GM19438 (cell line): ENCODE measurements around the gene CSRP1.
"Not testable (repeated sequence)": the region's sequence is repeated elsewhere in the genome, so short reads cannot be mapped to it uniquely, and the experiment has no call there.

ENCODE experiments used
- ATAC-seq: cut with Tn5 transposase; IDR thresholded peaks from one replicate; pipeline ENCODE4 v1.9.1; 2021; ENCODE audit warnings: low read depth; ENCODE audit not compliant: unreplicated experiment

The CSRP1 gene

DNA sequence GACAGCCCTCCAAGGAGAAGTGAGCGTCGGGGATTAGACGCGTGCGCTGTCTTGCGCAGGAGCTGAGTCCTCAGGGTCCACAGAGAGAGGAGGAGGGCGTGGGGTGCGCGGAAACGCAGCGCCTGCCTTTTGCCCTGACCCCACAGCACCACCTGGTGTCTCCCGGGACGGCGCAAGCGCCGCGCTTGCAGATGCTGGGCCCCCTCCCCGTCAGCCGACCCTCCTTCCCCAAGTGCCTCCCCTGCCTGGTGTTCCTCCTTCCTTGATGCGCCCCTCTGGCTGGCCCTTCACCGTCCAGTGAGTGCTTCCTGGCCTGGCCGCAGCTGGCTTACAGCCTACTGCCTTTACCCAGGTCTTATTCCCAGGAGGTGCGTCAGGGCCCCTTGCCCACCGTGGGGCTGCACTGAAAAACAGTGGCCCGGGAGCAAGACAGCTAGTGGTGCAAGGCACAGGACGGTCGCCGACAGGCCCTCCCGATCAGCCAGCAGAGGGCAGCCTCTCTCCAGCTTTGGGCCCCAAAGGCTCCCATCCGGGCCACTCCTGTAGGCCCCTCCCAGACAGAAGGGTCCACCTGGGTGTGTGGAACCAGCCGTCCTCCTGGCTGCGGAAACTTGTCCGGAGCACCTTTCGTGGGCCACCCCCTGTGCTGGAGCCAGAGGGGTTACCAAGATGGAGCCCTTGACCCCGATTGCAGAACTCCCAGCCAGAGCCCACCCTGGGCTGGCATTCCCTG is 25.0 kb downstream of the CSRP1 start:
- peak; percentile 67 for ATAC-seq

DNA sequence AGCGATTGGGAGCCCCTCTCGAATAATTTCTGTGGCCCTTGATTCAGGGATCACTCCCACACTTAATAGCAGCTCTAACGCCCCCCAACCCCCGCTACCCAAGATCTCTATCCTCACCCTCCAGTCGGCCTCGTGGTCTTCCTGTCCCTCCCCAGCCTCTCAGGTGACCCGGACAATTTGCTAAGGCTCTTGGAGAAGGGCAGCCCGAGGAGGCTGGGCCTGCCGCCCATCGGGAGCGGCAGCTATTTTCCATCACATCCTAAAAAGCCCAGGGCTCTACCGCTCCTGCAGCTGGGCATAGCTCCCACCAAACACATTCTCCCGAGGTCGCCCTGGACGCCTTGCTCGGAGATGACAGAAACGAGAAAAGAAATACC is 25.9 kb downstream of the CSRP1 start:
- no peak for ATAC-seq

DNA sequence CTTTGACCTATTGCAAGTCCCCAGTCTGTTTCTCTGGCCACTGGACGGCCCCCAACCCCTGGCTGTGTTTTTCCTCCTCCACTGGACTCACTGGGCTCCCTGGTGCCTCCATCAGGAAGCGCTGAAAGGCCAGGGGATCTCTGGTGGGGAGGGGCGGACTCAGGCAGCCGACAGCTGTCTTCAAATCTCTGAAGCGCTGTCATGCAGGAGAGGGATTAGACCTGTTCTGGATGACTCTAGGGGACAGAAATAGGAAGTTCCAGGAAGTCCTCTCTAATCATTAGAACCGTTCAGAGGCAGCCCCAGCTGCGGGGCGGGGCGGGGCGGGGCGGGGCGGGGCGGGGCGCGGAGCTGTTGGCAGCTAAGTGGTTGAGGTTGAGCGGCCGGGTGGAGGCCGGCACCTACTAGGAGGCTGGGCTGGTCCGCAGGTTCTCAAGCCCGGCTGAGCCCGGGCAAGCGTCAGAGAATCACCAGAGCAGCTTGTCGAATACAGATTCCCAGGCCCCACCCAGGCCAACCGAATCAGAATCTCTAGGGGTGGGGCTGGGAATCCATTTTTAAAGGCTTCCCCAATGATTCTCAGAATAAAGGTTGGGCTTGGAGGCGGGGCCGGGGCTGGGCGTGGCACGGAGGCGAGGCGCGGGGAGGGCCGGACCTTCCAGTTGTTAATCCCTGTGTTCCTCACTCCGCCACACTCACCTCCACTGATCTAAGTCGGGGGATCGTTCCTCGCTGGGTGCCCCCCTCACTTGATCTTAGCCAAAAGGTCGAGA is 26.5 kb downstream of the CSRP1 start:
- ATAC-seq, result peak; percentile 60

DNA sequence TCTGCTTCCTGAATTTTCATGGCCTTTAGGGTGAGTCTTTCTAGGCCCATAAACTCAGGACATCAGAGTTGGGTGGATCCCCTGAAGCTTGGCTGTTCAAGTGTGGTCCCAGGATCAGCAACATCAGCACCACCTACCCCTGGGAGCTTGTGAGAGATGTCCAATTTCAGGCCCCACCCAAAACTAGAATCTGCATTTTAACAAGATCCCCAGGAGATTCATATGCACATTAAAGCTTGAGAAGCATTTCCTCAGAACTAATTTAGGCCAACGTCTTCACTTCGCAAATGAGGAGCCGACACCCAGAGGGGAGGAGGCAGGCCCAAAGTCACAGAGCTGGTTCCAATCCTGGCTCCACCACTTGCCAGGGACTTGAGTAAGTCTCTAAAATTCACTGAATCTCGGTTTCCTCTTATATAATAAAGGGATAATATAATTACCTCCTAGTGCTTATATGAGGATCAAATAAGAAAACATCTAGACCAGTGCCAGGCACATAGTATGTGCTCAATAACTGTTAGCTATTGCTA is 27.7 kb downstream of the CSRP1 start:
- ATAC-seq, result no peak

DNA sequence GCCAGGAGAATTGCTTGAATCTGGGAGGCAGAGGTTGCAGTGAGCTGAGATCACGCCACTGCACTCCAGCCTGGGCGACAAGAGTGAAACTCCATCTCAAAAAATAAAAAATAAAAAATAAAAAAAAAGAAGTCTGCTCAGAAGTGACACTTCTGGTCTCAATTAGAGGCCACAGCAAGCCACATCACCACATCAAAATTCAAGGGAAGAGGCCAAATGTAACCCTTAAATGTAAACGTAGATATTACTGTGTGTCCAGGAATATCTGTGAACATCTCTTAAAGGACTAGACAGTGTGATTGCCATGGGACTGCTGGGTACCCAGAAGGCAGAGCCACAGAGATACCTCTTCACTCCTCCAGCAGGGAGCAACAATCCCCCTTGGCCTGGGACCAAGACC is 28.3 kb downstream of the CSRP1 start:
- not testable (repeated sequence) for ATAC-seq

DNA sequence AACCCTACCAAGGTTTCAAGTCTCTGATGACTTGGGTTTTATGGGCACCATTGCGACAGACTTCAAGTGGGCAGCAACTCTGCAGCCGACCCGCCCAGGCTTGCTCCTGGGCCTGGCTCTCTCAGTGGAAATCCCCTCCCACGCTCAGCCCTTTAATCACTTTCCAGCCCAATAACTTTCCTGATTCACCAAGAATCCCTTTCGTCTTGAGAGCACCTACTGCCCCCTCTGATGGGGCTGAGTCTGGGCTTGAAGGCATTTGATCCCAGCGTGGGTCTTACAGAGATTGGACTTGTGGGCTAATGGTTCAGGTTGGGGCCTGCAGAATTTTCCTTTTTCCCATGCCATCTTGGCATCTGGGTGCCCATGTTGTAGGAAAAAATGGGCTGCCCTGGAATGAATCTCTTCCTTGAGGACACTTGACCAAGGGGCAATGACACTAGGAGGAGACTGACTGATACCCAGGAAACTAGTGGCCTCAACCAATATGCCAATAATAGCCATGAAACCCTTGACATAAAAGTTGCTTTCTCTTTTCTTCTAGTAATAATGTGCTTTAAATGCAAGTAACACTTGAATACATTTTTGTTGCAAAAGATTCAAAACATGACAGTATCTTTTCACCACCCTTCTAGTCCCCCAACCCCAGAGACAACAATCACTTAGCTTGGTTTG is 30.1 kb downstream of the CSRP1 start:
- no peak for ATAC-seq

DNA sequence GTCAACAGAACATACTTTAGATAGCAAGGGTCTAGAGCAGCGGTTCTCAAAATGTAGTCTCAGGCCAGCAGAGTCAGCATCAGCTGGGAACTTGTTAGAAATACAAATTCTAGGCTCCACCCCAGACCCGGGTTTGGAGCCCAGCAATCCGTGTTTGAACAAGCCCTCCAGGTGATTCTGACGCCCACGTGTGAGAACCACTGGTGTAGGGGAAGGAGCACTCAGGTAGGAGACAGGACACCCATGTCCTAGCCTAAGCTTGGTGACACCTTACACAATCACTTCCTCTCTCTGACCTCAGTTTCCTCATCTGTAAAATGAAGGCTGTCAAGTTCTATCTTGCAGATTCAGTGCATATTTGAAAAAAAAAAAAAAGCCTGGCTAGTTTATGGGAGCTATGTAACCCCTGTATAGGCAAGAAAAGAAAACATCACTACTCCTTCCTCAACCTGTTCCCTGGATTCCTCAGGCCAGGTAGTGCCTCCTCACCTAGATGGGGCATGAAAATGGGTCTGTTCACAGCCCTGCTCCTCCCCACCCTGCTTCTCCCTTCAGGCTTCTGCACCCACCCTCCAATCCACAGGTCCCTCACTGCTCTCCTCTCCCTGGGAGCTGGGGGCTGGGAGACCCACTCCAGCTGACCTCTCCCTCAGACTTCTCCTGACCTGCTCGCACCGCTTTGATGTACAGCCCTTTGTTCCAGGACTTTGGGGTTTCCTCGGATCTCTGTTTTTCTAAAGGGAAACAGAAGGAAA is 30.8 kb downstream of the CSRP1 start:
- no peak for ATAC-seq

DNA sequence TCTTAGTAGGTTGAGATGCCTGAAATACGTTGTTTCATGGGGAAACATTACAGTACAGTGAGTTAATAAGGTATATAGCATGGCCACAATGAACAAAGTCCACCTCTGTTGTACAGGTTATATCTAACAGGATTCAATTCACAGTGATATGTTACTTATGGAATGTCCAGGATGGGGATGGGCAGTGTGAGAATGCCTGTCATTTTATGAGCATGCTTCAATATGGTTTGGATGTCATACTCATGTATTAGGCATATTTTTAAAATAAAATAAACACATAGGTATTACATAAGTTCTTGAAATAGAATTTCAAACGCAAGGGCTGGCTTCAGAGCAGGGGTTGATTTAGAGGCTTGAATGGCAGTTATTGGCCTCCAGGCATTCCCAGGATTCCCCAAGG is 31.8 kb downstream of the CSRP1 start:
- ATAC-seq, result no peak

DNA sequence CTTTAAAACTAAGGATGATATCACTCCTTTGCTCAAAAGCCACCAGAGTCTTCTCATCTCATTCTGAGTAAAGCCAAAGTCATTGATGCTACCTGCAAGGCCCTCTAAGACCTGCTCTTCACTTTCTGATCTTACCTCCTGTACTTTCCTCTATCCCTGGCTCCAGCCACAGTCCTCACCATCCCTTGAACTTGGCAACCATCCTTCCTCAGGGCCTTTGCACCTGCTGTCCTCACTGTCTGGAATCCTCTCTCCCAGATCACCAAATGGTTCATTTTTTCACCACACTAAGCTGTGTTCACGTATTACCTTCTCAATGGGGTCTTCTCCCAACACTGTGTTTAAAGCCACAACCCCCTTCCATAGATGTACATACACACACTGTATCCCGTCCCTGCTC is 33.6 kb downstream of the CSRP1 start:
- no peak for ATAC-seq

DNA sequence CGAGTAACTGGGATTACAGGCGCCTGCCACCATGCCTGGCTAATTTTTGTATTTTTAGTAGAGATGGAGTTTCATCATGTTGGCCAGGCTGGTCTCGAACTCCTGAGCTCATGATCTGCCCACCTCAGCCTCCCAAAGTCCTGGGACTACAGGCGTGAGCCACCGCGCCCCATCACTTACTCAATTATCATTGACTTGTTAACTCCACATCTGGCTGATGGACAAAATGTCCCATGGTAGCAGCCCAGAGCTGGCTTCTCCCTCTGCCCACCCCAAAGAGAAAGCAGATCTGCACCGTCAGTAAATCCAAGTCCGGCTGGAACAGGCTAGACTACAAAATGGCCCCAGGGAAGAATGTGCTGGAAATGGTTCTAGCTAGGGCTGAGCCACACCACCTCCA is 34.6 kb downstream of the CSRP1 start:
- not testable (repeated sequence) for ATAC-seq

DNA sequence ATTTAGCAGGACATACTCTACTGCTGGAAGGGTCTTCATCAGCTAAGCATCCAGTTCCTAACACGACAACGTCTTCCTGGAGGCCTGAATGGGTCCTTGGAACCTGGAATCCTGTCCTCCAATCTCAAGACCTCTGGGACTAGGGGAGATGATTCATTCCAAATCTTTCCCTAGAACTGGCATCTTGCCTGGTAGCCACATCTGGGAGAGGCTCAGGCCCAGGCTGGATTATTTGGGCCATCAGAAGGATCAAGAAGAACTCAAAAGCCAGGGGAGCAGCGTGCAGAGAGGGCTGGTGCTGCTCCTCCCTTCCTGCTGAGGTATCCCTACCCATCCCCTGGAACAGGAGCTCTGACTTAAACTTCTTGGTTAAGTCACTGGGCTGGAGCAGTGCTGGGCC is 35.2 kb downstream of the CSRP1 start:
- no peak for ATAC-seq

DNA sequence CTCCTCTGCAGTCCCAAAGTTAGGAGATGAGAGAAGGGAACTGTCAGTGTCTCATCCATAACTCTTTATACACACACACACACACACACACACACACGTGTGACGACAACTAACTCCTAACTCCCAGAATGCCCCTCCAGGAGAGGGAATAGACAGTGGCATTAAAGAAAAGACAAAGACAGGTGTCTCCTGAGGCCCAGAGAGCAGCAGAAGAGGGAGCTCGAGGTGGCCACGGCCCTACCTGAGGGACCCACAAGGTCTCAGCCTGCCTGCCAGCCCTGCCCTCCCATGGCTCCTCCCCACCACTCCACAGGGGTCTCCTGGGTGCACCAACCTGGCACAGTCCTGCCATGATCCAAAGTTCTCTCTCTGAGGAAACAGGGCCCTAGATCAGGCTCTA is 36.3 kb downstream of the CSRP1 start:
- no peak for ATAC-seq

DNA sequence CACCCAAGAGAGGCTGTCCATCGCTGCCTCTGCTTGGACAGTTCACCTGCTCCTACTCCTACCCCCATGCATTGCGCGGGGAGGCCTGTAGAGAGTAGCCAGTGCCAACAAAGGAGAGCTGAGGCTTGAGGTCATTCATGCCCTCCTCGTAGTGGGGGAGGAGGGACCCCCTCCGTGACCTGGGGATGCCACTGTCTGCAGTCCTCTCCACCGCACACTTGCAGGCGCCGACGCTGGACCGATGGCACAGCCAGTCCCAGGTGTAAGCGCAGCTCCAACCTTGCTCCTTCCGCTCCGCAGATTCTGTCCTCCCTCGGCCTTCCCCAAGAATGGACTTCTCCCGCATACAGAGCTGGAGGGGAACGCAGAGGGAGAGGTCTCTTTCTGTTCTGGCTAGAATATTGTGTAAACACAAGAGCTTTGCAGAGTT is 37.3 kb downstream of the CSRP1 start:
- ATAC-seq, result no peak

DNA sequence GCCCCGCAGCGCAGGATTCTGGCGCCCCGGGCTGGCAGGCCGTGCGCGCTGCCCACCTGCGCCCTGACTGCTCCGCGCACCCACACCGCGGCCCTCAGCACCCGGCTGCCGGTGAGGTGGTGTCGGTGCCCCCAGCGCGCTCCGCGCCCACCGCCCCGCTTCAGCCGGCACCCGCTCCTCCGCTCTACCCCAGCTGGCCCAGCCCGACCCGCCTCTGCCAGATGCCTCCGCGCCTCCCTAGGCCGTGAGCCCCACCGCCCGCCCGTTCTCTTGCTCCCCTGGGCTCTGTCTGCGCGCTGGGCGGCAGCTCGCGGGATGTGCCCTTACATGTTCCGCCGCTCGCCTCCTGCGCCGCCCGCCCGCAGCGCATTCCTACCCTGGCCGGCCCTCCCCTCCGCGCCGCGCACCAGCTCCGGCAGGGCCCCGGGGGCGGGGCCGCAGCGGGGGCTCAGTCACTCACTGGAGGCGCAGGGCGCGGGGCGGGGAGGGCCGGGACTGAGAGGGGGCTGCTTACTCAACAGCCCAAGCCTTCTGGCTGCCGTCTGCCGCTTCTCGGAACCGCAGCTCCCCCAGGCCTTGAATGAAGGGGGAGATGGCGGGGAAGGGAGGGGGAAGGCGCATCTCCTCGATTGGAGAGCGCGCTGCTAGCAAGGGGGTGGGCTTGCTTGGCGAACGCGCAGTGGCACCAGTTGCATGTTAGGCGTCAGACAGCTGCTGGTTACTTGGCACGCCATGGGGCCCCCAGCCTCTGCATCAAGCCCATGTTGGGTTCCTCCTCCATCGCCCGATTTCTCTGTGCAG is 37.9 kb downstream of the CSRP1 start, which contains the start of gene PHLDA3:
Gene PHLDA3, minus strand, starts transcription at position 345 of the 801 bp plus-strand sequence. CDS start 402 bp downstream, outside the sequence.
- peak; percentile 81 for ATAC-seq

DNA sequence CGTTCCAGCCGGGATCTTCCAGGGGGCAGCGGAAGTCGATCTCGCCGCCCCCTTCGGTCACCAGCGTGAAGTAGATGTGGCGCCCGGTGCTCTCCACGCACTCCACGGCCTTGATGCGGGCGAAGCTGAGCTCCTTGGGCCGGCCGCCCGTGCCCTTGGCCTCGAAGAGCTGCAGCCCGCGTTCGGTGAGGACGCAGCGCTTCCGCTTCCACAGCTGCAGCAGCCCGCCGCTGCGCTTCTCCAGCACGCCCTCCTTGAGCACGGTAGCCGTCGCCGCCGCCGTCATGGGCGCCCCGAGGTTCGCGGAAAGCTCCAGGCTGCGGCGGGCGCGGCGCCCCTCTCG is 38.5 kb downstream of the CSRP1 start:
- ATAC-seq, result peak; percentile 36

DNA sequence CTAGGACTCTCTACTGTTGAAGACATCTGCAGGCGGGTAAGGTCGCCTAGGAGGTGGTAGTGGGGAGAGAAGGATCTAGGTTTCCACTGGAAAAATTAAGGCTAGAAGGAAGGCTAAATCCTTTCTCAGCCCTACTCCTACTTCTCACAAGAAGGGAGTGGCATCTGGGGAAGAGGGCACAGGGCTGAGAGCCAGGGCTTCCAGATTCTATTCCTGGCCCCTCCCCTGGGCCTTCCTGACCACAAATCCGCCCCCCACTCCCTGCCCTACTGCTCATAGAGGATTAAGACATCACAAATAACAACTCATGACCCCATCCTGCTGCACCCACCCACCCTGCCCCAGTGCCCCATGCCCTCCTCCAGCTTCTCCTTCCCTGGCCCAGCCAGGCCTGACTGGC is 40.4 kb downstream of the CSRP1 start:
- no peak for ATAC-seq

DNA sequence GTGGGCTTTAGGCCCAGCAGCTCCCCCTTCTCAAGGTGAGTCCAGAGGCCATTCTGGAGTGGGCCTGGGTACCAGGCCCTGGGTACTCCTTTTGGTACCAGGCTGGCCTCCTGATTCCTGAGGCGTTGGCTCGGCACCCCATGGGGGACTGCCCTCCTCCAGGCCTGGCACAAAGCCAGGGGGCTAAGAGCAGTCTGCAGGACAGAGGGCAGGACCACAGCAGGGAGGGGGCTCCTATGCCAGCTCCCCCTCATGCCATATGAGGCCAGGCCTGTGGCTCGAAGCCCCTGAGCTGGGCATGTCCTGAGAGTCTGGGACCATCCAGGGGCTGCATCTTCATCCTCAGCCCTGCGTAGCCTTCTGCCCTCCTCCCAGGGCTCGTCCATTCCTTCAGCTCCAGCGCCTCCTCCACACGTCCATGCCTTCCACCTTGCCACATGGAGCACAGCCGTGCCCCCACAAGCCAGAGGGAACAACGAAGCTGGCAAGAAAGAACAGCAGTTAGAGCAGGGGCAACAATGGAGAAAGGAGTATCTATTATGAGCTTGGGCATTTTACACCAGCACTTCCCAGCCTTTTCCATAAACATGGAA is 41.1 kb downstream of the CSRP1 start:
- ATAC-seq, result no peak

DNA sequence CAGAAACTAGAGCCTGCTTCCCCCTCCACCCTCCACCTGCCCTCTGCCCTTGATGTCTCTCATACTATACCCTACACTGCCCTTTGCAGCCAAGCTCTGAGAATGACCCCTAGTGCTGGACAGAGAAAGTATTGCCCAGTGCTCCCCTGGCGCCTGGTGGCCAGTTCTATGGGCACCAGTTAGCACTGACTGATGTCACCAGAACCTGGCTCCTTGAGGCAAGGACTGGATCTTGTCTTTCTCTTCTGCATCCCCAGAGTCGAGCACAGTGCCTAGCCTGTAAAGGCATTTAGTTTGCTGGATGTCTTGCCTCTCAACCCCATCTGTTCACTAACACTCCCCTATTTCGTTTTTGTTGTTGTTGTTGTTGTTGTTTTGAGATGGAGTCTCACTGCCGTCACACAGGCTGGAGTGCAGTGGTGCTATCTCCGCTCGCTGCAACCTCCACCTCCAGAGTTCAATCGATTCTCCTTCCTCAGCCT is 43.8 kb downstream of the CSRP1 start:
- no peak for ATAC-seq
